Vagina (tissue), 2 donors: ENCODE measurements around the gene LLGL1.

ENCODE experiments used
- POLR2AphosphoS5 ChIP-seq, 2 donors: sonication (generic); formaldehyde crosslinking; IDR thresholded peaks; one replicate each; pipeline ENCODE4 v1.9.0; 2017; ENCODE audit warnings: antibody characterized with exemption in 2 of 2, mild to moderate bottlenecking in 2 of 2, low read depth in 1 of 2; ENCODE audit not compliant: insufficient read depth in 1 of 2
- TF ChIP-seq, protein P1 (sequence below), 3 experiments: fragments of 450-650 bp in 2 of 3; fragments of 200-600 bp in 1 of 3; sonication (generic) in 1 of 3; IDR thresholded peaks; one replicate each; pipeline ENCODE4 v1.5.1; 2017 to 2019; ENCODE audit warnings: antibody characterized with exemption in 3 of 3, mild to moderate bottlenecking in 2 of 3, moderate library complexity in 2 of 3

DNA sequence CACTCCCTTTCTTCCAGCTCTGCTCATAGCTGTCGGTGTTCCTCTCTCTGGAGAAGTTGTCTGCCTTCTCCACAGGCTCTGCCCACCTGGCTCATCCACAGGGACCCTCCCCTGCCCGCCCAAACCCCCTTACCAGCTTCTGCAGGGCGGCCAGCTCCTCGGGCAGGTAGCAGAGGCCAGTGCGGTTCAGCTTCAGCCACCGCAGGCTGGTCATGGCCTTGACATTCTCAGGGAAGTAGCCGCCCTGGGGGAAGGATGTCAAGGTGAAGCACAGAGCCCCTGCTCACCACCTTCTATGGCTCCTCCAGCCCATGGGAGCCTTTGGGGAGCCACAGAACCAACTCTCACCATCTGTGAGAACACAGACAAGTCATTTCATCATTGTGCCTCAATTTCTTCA is 31.3 kb downstream of the LLGL1 start:
- TF ChIP-seq POLR2AphosphoS5 (IDR thresholded peaks at IDR 0.05; ENCODE audit: insufficient read depth in 1 of 2, low read depth in 1 of 2) = no peak
- TF ChIP-seq, protein P1, sequence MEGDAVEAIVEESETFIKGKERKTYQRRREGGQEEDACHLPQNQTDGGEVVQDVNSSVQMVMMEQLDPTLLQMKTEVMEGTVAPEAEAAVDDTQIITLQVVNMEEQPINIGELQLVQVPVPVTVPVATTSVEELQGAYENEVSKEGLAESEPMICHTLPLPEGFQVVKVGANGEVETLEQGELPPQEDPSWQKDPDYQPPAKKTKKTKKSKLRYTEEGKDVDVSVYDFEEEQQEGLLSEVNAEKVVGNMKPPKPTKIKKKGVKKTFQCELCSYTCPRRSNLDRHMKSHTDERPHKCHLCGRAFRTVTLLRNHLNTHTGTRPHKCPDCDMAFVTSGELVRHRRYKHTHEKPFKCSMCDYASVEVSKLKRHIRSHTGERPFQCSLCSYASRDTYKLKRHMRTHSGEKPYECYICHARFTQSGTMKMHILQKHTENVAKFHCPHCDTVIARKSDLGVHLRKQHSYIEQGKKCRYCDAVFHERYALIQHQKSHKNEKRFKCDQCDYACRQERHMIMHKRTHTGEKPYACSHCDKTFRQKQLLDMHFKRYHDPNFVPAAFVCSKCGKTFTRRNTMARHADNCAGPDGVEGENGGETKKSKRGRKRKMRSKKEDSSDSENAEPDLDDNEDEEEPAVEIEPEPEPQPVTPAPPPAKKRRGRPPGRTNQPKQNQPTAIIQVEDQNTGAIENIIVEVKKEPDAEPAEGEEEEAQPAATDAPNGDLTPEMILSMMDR (IDR thresholded peaks at IDR 0.05) = no peak
